Transverse colon (tissue), 4 donors: ENCODE data around the gene GOSR2. TPM values are rescaled to one million over a fixed set of nuclear protein-coding genes. Genes with fewer than 3 reads are reported as not detected.

Experiments used
- DNase-seq: peaks from one replicate; pipeline ENCODE4 v3.0.0-alpha.2; 2019
- H3K27ac ChIP-seq, 4 donors: fragments of 200-600 bp; sonication (generic); 2 replicates each; pipeline ENCODE4 v1.5.1; 2016 to 2018; ENCODE audit warnings: inconsistent platforms in 4 of 4
- H3K27me3 ChIP-seq: fragments of 200-600 bp; sonication (generic); 2 replicates; pipeline ENCODE4 v1.5.1; 2017; ENCODE audit warnings: inconsistent platforms
- H3K36me3 ChIP-seq, 4 donors: fragments of 200-600 bp; sonication (generic); 2 replicates each; pipeline ENCODE4 v1.5.1; 2017 to 2019; ENCODE audit warnings: inconsistent platforms in 4 of 4
- H3K4me1 ChIP-seq, 4 donors: fragments of 200-600 bp; sonication (generic); 2 replicates each; pipeline ENCODE4 v1.5.1; 2017 to 2020; ENCODE audit warnings: inconsistent platforms in 4 of 4
- H3K4me3 ChIP-seq, 4 donors: fragments of 200-600 bp; sonication (generic); 1 replicate in 1 of 4; 2 replicates in 3 of 4; pipeline versions ENCODE4 v1.5.1 to v1.6.1; 2017 to 2019; ENCODE audit warnings: inconsistent platforms in 4 of 4
- H3K9me3 ChIP-seq, 2 donors: fragments of 200-600 bp; sonication (generic); 2 replicates each; pipeline ENCODE4 v1.5.1; 2017 to 2019; ENCODE audit warnings: inconsistent platforms in 2 of 2
- EP300 ChIP-seq: sonication (generic); formaldehyde crosslinking; IDR thresholded peaks from one replicate; pipeline ENCODE4 v1.6.1; 2017; ENCODE audit warnings: antibody characterized with exemption, low read depth
- POLR2A ChIP-seq: fragments of 450-650 bp; IDR thresholded peaks from one replicate; pipeline ENCODE4 v1.6.1; 2016; ENCODE audit warnings: antibody characterized with exemption, mild to moderate bottlenecking, moderate library complexity
- POLR2AphosphoS5 ChIP-seq, 3 donors: sonication (generic); formaldehyde crosslinking; IDR thresholded peaks; one replicate each; pipeline ENCODE4 v1.6.1; 2016; ENCODE audit warnings: antibody characterized with exemption in 3 of 3
- WGBS, 2 donors: methylation state at CpG; one replicate each; pipeline ENCODE4 v1.1.5; 2018; ENCODE audit warnings: low coverage in 1 of 2; 5-methylcytosine and 5-hydroxymethylcytosine counted together
- in situ Hi-C, 4 donors: fragments of 200-750 bp; cut with MboI; loops; one replicate each; pipeline versions ENCODE4 v1.15.0 to v1.15.1; 2017; ENCODE audit warnings: low sequenced_read_pairs in 3 of 4, low pct_ligation_motif_present in 1 of 4, low pct_unique_long_range_greater_than_20kb in 1 of 4
- intact Hi-C: fragments of 100-400 bp; cut with DNase I; formaldehyde crosslinking; loops from one replicate; pipeline ENCODE4 v1.15.1; 2023; ENCODE audit warnings: low total_unique reads
- total RNA-seq, 4 donors: library from RNA; depleted of rRNA; stranded (reverse); fragments of >200 nt; gene quantifications; one replicate each; pipeline ENCODE4 v1.1.0, GENCODE V29; 2016
- TF ChIP-seq, protein P1 (sequence below), 5 experiments: fragments of 200-600 bp in 3 of 5; fragments of 450-650 bp in 2 of 5; sonication (generic) in 3 of 5; IDR thresholded peaks; 1 replicate in 2 of 5; 2 replicates in 3 of 5; pipeline ENCODE4 v1.5.1; 2016 to 2017; ENCODE audit warnings: antibody characterized with exemption in 5 of 5, inconsistent platforms in 3 of 5, mild to moderate bottlenecking in 2 of 5, moderate library complexity in 1 of 5

GOSR2 gene
- total RNA-seq, 4 donors from 2014 or later: 50.0 to 102 (median 62.8) TPM

- no peak for TF ChIP-seq EP300
- no peak for TF ChIP-seq POLR2A
- peak in 1 of 3 donors; percentile 14 for TF ChIP-seq POLR2AphosphoS5 (IDR thresholded peaks at IDR 0.05)
- TF ChIP-seq, protein P1, sequence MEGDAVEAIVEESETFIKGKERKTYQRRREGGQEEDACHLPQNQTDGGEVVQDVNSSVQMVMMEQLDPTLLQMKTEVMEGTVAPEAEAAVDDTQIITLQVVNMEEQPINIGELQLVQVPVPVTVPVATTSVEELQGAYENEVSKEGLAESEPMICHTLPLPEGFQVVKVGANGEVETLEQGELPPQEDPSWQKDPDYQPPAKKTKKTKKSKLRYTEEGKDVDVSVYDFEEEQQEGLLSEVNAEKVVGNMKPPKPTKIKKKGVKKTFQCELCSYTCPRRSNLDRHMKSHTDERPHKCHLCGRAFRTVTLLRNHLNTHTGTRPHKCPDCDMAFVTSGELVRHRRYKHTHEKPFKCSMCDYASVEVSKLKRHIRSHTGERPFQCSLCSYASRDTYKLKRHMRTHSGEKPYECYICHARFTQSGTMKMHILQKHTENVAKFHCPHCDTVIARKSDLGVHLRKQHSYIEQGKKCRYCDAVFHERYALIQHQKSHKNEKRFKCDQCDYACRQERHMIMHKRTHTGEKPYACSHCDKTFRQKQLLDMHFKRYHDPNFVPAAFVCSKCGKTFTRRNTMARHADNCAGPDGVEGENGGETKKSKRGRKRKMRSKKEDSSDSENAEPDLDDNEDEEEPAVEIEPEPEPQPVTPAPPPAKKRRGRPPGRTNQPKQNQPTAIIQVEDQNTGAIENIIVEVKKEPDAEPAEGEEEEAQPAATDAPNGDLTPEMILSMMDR (IDR thresholded peaks at IDR 0.05): peak; percentile 66 to 82 (median 73)
- intact Hi-C loops: loop anchor here (10.0 kb wide), 1 partner anchor 54 kb away; no protein-coding TSS in a partner anchor
- 42 to 64% methylated on average over 3 to 7 of the region's 7 CpGs for WGBS, 2 donors
- peak; percentile 72 for DNase-seq
- Histone ChIP-seq H3K4me1 (peaks cover 6 to 14% (median 10%) of the 10 kb centered on the region in 4 donors), H3K27ac (no peak overlapping the region), H3K36me3 (peaks cover 0 to 38% (median 14%) of the 10 kb centered on the region in 4 donors), H3K27me3 (no peaks in the 10 kb centered on the region), H3K4me3 (no peak overlapping the region), H3K9me3 (no peaks in the 10 kb centered on the region)
- in situ Hi-C loops: loop anchor here in 2 of 4 donors (5.0 to 10.0 kb wide), 2 partner anchors 51 to 54 kb away; no protein-coding TSS in a partner anchor
These were observed 17.9 kb downstream of the GOSR2 start for GRCh38 chr17:46940692-46941404.

DNA sequence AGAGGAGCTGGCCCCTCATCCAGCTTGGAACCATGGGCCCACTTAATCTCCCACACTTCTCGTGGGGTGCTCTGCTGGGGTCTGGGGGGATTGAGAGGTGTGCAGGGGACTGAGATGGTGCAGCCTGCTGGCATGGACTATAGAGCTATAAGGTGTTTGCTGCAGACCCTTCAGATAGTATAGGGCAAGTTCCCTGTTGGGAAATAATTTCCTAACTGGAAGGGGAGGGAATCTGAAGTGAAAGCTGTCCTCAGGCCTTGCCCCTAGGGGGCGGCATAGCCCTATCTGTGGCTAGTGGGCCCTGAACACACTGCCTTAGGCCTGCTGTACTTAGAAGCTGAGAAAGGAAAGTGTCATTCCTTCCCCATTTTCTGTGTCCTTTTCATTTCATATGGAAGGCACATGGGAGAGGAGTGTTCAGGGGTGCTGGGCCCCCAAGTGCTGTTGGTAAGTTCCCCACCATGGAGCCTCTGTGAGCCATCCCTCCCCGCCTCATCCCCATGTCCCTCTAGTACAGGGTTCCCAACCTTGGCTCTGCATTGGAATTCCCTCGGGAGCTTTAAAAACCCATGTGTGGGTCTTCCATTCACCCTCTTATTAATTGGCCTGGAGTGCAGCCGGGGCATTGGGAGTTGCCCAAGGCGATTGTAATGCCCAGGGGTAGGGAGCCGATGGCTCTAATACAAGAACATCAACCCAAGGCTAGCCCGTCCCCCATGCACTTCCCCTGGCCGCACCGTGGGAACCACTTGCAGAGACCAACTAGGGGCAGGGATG is 19.7 kb downstream of the GOSR2 start:
- 70% methylated on average over 10 of the region's 10 CpGs; no CpG with 5 or more reads in 1 of the 2 donors for WGBS, 2 donors
- intact Hi-C loops: loop anchor here (10.0 kb wide), 1 partner anchor 52 kb away; no protein-coding TSS in a partner anchor

GRCh38 chr17:46943218-46943500 is 20.2 kb downstream of the GOSR2 start:
- Histone ChIP-seq H3K36me3 (peaks cover 0 to 21% (median 7%) of the 10 kb centered on the region in 4 donors), H3K27ac (no peak overlapping the region), H3K27me3 (no peaks in the 10 kb centered on the region), H3K9me3 (no peaks in the 10 kb centered on the region), H3K4me1 (peaks cover 6 to 14% (median 10%) of the 10 kb centered on the region in 4 donors), H3K4me3 (no peak overlapping the region)
- intact Hi-C loops: loop anchor here (10.0 kb wide), 1 partner anchor 52 kb away; no protein-coding TSS in a partner anchor
- 62 to 83% methylated on average over 2 of the region's 2 CpGs for WGBS, 2 donors
- in situ Hi-C loops: loop anchor here in 2 of 4 donors (5.0 to 10.0 kb wide), 2 partner anchors 49 to 52 kb away; no protein-coding TSS in a partner anchor
- TF ChIP-seq, protein P1 (IDR thresholded peaks at IDR 0.05): no peak
- DNase-seq: no peak

More for the DNA sequence above, 19.7 kb downstream of the GOSR2 start:
- in situ Hi-C loops: loop anchor here in 2 of 4 donors (5.0 to 10.0 kb wide), 2 partner anchors 50 to 52 kb away; no protein-coding TSS in a partner anchor
- H3K27ac ChIP-seq: no peak overlapping the region
- no peaks in the 10 kb centered on the region for H3K27me3 ChIP-seq
- TF ChIP-seq, protein P1 (IDR thresholded peaks at IDR 0.05): peak; percentile 75 to 84 (median 81)
- TF ChIP-seq POLR2AphosphoS5 (IDR thresholded peaks at IDR 0.05): no peak
- H3K4me1 ChIP-seq: peaks cover 6 to 14% (median 10%) of the 10 kb centered on the region in 4 donors
- H3K36me3 ChIP-seq: peaks cover 0 to 26% (median 9%) of the 10 kb centered on the region in 4 donors
- no peaks in the 10 kb centered on the region for H3K9me3 ChIP-seq
- peak; percentile 74 for DNase-seq
- no peak overlapping the region for H3K4me3 ChIP-seq
